Astrocyte of the spinal cord (primary cell): Measurements from ENCODE around the gene TM2D1.

Experiments
- DNase-seq: peaks from one replicate; pipeline ENCODE4 v3.0.0; 2011; ENCODE audit warnings: low read depth, low spot score
- H3K4me3 ChIP-seq: 2 replicates; pipeline ENCODE4 v1.5.1; 2011; ENCODE audit warnings: low read depth, mild to moderate bottlenecking, low read length, moderate library complexity
- CTCF ChIP-seq: IDR thresholded peaks from 2 replicates; pipeline ENCODE4 v1.5.1; 2012; ENCODE audit warnings: low read depth, mild to moderate bottlenecking, low read length, inconsistent platforms
- in situ Hi-C: cut with HindIII; loops from 2 replicates; pipeline ENCODE4 v1.10.0; 2017; ENCODE audit warnings: low sequenced_read_pairs

The TM2D1 gene

DNA sequence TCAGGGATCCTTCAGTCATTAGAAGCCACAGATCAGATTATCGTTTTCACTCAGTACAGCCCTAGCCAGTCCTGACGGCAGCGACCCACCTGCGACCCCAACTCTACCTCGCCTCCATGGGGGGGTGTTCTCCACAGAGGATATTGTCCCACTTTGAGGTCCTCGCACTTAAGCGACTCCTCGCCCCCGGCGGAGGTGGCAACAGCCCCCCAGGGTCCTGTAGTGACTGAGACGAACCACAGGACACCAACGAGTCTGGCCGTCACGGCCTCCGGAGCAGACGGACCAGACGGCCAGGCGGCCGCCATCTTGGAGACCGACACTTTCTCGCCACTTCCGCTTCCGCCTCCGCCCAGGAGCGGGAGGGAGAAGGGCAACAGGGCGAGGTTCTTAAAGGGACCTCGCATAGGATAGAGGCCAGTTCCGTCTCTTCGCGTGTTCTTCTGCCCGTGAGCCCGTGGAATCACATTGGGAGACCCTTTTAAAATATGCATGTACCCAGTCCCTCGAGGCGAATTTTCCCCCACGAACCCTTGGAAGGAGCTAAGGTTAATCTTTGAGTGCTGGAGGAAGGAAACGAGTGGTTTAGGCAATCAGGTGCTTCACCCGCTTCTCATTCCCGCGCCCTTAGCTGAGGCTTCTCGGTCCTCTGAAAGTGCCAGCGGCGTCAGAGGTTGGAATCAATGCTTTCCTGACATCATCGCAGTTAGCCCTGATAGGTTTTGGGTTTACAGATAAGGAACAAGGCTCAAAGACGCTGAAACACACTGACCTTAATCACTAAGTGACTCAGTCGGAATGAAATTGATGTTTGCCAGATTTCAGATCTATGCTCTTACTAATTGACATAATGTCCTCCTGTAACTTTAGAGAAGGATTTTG is at the start of gene TM2D1:
TM2D1 (minus strand) TSS at position 329 of the 882 bp plus-strand sequence; CDS start at position 308, 21 bp downstream.
- in situ Hi-C loops = no loop called here
- no peak for TF ChIP-seq CTCF
- H3K4me3 ChIP-seq = peak within 1 kb of the TSS; percentile 99
- DNase-seq = peak; percentile 91

- H3K4me3 ChIP-seq = no peak overlapping the region
- in situ Hi-C loops = no loop called here
- no peak for TF ChIP-seq CTCF
- DNase-seq = no peak
Observed at GRCh38 chr1:61770131-61770530, 45.2 kb upstream of the TM2D1 start.

DNA sequence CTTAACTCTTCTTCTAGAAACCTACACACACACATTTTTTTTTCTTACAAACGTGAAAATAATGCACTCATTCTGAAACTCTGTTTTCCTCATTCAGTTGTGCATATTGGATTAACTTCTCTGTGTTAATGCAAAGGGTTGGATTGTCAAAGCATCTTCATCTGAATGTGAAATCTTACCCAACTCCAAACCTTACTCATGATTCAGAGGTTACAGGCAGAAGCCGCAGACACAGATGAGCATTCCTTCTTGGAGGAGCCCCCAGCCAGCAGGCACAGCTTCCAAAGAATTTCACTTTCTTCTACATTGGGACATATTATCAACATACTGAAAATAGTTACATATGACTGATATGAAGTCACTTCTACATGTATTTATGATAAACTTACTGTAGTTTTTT is 33.0 kb upstream of the TM2D1 start:
- no peak for DNase-seq
- no peak overlapping the region for H3K4me3 ChIP-seq
- in situ Hi-C loops = no loop called here
- TF ChIP-seq CTCF = no peak

GRCh38 chr1:61756773-61757172 is 31.8 kb upstream of the TM2D1 start:
- no peak for TF ChIP-seq CTCF
- no peak for DNase-seq
- in situ Hi-C loops = no loop called here
- H3K4me3 ChIP-seq = no peak overlapping the region

DNA sequence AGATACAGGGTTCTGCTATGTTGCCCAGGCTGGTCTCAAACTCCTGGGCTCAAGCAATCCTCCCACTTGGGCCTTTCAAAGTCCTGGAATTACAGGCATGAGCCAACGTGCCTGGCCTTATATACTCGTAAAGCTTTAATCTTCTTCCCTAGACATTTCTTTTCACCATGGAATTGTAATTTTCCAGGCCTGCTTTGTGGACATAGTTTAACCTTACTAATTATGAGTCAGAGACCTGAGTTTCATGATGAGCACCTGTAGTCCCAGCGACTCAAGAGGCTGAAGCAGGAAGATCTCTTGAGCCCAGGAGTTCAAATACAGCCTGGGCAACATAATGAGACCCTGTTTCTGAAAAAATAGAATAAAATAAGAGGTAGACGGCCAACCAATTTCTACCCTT is 29.6 kb upstream of the TM2D1 start:
- no peak for TF ChIP-seq CTCF
- in situ Hi-C loops = no loop called here
- DNase-seq = no peak
- H3K4me3 ChIP-seq = no peak overlapping the region

GRCh38 chr1:61753998-61754508 is 29.1 kb upstream of the TM2D1 start:
- in situ Hi-C loops = no loop called here

More at GRCh38 chr1:61753998-61754508, 29.1 kb upstream of the TM2D1 start:
- no peak overlapping the region for H3K4me3 ChIP-seq
- DNase-seq = no peak
- TF ChIP-seq CTCF = no peak
